Effector memory CD4-positive, alpha-beta T cell (primary cell): ENCODE data around the gene PRDM10.
"Not testable (repeated sequence)": the region's sequence is repeated elsewhere in the genome, so short reads cannot be mapped to it uniquely, and the experiment has no call there.

Experiments used
- DNase-seq, 3 donors: peaks; one replicate each; pipeline ENCODE4 v3.0.0-alpha.2; 2020
- H3K27ac ChIP-seq: 2 replicates; pipeline ENCODE4 v1.7.0; 2013; ENCODE audit warnings: mild to moderate bottlenecking, low read length, moderate library complexity; ENCODE audit not compliant: insufficient read depth, poor library complexity, severe bottlenecking
- H3K27me3 ChIP-seq: replicated peaks from 2 replicates; pipeline ENCODE4 v1.7.0; 2013; ENCODE audit warnings: mild to moderate bottlenecking, low read length; ENCODE audit not compliant: insufficient read depth, control insufficient read depth, poor library complexity, severe bottlenecking
- H3K36me3 ChIP-seq: 2 replicates; pipeline ENCODE4 v1.7.0; 2013; ENCODE audit warnings: mild to moderate bottlenecking, low read length, moderate library complexity; ENCODE audit not compliant: control insufficient read depth, insufficient read depth
- H3K4me1 ChIP-seq: 2 replicates; pipeline ENCODE4 v1.7.0; 2013; ENCODE audit warnings: low read length, mild to moderate bottlenecking; ENCODE audit not compliant: control insufficient read depth, insufficient read depth, poor library complexity, severe bottlenecking
- H3K4me3 ChIP-seq: 2 replicates; pipeline ENCODE4 v1.7.0; 2013; ENCODE audit warnings: low read length, low read depth, mild to moderate bottlenecking; ENCODE audit not compliant: insufficient read depth, poor library complexity, severe bottlenecking
- H3K9me3 ChIP-seq: 2 replicates; pipeline ENCODE4 v1.7.0; 2013; ENCODE audit warnings: mild to moderate bottlenecking, low read length, moderate library complexity; ENCODE audit not compliant: control insufficient read depth

Gene PRDM10

GRCh38 chr11:129967996-129968395 is 34.6 kb downstream of the PRDM10 start:
- DNase-seq: no peak
- no peaks in the 10 kb centered on the region for H3K36me3 ChIP-seq
- no peaks in the 10 kb centered on the region for H3K9me3 ChIP-seq
- no peaks in the 10 kb centered on the region for H3K27me3 ChIP-seq
- H3K27ac ChIP-seq: no peak overlapping the region
- no peaks in the 10 kb centered on the region for H3K4me1 ChIP-seq
- no peak overlapping the region for H3K4me3 ChIP-seq

GRCh38 chr11:129965248-129965647 is 37.4 kb downstream of the PRDM10 start:
- H3K36me3 ChIP-seq: peaks cover 4% of the 10 kb centered on the region
- H3K4me3 ChIP-seq: no peak overlapping the region
- H3K9me3 ChIP-seq: no peaks in the 10 kb centered on the region
- no peaks in the 10 kb centered on the region for H3K4me1 ChIP-seq
- no peak for DNase-seq
- no peaks in the 10 kb centered on the region for H3K27me3 ChIP-seq
- no peak overlapping the region for H3K27ac ChIP-seq

- no peaks in the 10 kb centered on the region for H3K4me1 ChIP-seq
- no peak overlapping the region for H3K27ac ChIP-seq
- DNase-seq: no peak
Measured at GRCh38 chr11:129960216-129961214, 42.1 kb downstream of the PRDM10 start.

GRCh38 chr11:129959687-129960086 is 42.9 kb downstream of the PRDM10 start:
- H3K4me1 ChIP-seq: no peaks in the 10 kb centered on the region
- no peak overlapping the region for H3K27ac ChIP-seq
- H3K27me3 ChIP-seq: no peaks in the 10 kb centered on the region
- no peak for DNase-seq
- peaks cover 8% of the 10 kb centered on the region for H3K36me3 ChIP-seq
- no peaks in the 10 kb centered on the region for H3K9me3 ChIP-seq
- H3K4me3 ChIP-seq: no peak overlapping the region

More at GRCh38 chr11:129960216-129961214, 42.1 kb downstream of the PRDM10 start:
- no peak overlapping the region for H3K4me3 ChIP-seq
- peaks cover 8% of the 10 kb centered on the region for H3K36me3 ChIP-seq
- no peaks in the 10 kb centered on the region for H3K27me3 ChIP-seq
- no peaks in the 10 kb centered on the region for H3K9me3 ChIP-seq

- H3K9me3 ChIP-seq: no peaks in the 10 kb centered on the region
- H3K27ac ChIP-seq: no peak overlapping the region
- no peaks in the 10 kb centered on the region for H3K4me1 ChIP-seq
- H3K36me3 ChIP-seq: peaks cover 3% of the 10 kb centered on the region
- no peak for DNase-seq
- no peak overlapping the region for H3K4me3 ChIP-seq
- H3K27me3 ChIP-seq: no peaks in the 10 kb centered on the region
Measured at GRCh38 chr11:129955282-129955681, 47.4 kb downstream of the PRDM10 start.

- not testable (repeated sequence) for H3K27ac ChIP-seq, H3K4me3 ChIP-seq, H3K9me3 ChIP-seq, H3K27me3 ChIP-seq, H3K36me3 ChIP-seq, H3K4me1 ChIP-seq, DNase-seq
Measured at GRCh38 chr11:129954703-129955102, 47.9 kb downstream of the PRDM10 start.

- Histone ChIP-seq H3K36me3 (peaks cover 5% of the 10 kb centered on the region), H3K4me3 (no peak overlapping the region), H3K4me1 (no peaks in the 10 kb centered on the region), H3K9me3 (no peaks in the 10 kb centered on the region), H3K27me3 (no peaks in the 10 kb centered on the region), H3K27ac (no peak overlapping the region)
- no peak for DNase-seq
Measured at GRCh38 chr11:129951866-129952262, 50.8 kb downstream of the PRDM10 start.

- Histone ChIP-seq H3K27me3 (no peaks in the 10 kb centered on the region), H3K9me3 (no peaks in the 10 kb centered on the region), H3K27ac (no peak overlapping the region), H3K4me1 (no peaks in the 10 kb centered on the region), H3K36me3 (peaks cover 7% of the 10 kb centered on the region), H3K4me3 (no peak overlapping the region)
- DNase-seq: no peak
Measured at GRCh38 chr11:129951201-129951865, 51.3 kb downstream of the PRDM10 start.

GRCh38 chr11:129950101-129951091 is 52.2 kb downstream of the PRDM10 start:
- Histone ChIP-seq H3K27me3 (no peaks in the 10 kb centered on the region), H3K36me3 (peaks cover 7% of the 10 kb centered on the region), H3K4me1 (no peaks in the 10 kb centered on the region), H3K9me3 (no peaks in the 10 kb centered on the region), H3K4me3 (no peak overlapping the region), H3K27ac (no peak overlapping the region)
- no peak for DNase-seq
